ENCODE data around the gene ZNF445.
"Not testable (repeated sequence)": the region's sequence is repeated elsewhere in the genome, so short reads cannot be mapped to it uniquely, and the experiment has no call there.

Gene ZNF445

DNA sequence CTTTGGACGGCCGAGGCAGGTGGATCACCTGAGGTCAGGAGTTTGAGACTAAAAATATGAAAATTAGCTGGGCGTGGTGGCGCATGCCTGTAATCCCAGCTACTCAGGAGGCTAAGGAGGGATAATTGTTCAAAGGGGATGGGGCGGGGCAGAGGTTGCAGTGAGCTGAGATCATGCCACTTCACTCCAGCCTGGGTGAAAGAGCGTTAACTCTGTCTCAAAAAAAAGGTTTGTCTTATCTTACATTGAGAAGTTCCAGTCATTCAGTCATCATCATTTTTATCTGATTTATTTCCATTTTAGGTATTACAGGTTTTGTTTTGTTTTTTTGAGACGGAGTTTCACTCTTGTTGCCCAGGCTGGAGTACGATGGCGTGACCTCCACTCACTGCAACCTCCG, 2.6 kb downstream of the ZNF445 start:
- DNase-seq: not testable (repeated sequence)

GRCh38 chr3:44470430-44470829, 7.0 kb downstream of the ZNF445 start:
- no peak for DNase-seq

GRCh38 chr3:44469914-44470313, 7.6 kb downstream of the ZNF445 start:
- no peak for DNase-seq

GRCh38 chr3:44468572-44469520, 8.6 kb downstream of the ZNF445 start:
- DNase-seq: no peak

- DNase-seq: not testable (repeated sequence)
Observed at GRCh38 chr3:44468099-44468537, 9.4 kb downstream of the ZNF445 start.

DNA sequence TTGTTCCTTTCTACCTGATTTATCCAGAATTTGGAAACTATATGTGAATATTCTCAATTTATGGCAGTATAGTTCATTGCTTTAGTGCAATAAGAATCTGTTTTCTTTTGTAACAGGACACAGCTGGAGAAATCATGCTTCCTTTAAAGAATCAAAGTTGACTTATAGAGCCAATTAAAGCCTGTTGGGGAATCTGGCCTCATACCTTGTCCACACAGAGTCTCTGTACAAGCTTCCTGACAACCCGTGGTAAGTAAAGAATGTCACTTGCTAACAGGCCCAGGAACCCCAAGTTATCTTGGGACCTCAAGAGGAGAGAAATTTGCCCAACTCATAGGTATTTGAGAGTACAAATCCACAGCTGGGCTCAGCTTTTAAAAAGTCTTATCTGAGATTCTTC, 10.2 kb downstream of the ZNF445 start:
- no peak for DNase-seq

- not testable (repeated sequence) for DNase-seq
Observed at GRCh38 chr3:44464920-44465319, 12.6 kb downstream of the ZNF445 start.

DNA sequence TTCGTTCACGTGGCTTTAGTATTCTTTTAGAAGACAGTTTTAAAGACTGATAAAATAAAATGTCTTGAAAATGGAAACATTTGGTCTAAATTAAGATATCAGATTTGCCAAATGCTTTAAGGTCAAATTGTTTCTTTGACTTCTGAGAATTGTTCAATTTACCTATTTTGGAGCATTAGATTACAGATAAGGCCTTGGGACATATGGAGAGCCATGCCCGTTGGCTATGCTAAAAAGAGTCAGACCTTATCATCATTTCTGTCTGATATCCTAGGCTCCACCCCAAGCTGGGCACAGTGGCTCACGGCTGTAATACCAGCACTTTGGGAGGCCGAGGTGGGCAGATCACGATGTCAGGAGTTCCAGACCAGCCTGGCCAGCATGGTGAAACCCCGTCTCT, 13.0 kb downstream of the ZNF445 start:
- DNase-seq: no peak

DNA sequence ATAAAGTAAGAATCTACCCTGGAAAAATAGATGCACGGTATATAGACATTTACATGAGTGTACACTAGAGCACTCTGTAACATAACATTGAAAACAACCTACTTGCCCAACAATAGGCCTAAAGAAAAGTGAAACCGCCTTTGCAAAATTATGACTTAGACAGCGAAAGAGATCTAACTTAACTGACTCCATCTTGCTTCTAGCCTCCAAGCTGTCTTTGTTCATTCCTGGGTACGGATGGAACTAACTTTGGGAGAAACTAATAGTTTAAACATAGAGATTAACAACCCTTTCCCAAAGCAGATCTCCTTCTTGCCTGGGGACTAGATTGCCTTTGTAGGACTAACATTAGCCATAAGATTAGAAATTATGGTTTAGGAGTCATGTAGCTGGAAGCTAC, 17.4 kb downstream of the ZNF445 start:
- not testable (repeated sequence) for DNase-seq

GRCh38 chr3:44455318-44455717, 22.2 kb downstream of the ZNF445 start:
- no peak for DNase-seq

- no peak for DNase-seq
Observed at GRCh38 chr3:44454258-44454657, 23.2 kb downstream of the ZNF445 start.

DNA sequence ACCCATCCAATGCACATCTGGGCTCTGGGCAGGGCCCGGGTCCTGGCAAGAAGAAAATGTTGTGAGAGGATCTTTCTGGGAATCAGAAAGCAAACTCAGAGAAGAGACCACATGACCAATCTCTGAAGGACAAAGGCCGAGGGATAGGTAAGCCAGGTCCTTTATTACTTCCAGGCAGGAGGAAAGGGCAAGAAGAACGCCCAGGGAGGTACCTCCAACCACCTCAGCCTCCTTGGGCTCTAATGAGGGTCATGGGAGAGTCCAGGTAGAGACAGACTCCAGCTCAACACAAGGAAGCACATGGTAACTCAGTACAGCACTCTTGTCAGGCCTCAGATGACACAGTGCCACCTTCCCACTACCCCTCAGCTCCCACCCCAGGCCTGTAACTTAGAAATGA, 26.0 kb downstream of the ZNF445 start:
- no peak for DNase-seq

DNA sequence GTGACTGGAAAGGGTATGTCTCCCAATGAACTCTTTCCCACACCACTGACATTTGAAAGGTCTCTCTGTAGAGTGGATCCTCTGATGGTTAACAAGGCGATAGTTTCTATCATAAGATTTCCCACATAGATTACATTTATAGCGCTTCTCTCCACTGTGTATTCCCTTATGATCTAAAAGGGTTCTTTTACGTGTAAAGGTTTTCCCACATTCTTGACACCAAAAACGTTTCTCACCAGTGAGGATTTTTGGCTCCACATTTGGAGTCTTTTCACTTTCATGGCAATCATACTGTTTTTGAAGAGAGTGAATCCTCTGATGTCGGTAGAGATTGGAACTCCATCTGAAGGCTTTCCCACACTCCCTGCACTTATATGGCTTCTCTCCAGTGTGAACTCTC, 30.5 kb downstream of the ZNF445 start:
- no peak for DNase-seq

GRCh38 chr3:44445786-44446185, 31.7 kb downstream of the ZNF445 start:
- DNase-seq: no peak

GRCh38 chr3:44444896-44445691, 32.4 kb downstream of the ZNF445 start:
- DNase-seq: no peak

- DNase-seq: no peak
Observed at GRCh38 chr3:44444437-44444836, 33.0 kb downstream of the ZNF445 start.

DNA sequence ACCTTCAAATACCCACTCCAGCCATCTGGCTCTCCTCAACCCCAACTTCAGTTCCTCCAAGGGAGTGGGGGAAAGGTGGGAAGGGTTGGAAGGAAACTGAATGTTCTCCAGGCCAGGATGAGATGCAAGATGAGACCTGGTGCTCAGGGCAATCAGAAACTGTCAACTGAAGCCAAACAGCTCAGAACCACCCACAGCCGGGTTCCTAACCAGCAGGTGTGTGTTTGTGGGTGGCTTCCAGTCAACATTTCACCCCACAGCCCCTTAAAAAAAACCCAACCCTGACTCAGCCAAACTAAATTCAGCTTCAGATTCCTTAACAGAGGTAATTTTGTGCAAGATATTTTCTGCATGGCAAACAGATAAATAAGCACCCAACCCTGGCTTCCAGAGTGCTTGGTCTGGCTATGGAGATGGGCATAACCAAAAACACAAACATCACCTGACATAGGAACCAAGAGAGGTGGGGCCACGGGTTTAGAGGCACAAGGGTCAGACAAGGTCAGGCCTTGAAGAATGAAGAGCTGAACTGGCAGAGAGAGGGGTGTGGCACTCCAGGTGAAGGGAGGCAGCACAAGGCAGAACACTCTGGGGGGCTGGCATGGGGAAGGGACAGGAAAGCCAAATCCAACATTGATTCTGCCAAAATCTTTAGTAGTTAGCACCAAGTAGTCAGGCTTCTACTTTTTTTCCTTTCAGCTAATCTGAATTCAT, 34.7 kb downstream of the ZNF445 start:
- DNase-seq: no peak

GRCh38 chr3:44439499-44440295, 37.8 kb downstream of the ZNF445 start:
- no peak for DNase-seq

DNA sequence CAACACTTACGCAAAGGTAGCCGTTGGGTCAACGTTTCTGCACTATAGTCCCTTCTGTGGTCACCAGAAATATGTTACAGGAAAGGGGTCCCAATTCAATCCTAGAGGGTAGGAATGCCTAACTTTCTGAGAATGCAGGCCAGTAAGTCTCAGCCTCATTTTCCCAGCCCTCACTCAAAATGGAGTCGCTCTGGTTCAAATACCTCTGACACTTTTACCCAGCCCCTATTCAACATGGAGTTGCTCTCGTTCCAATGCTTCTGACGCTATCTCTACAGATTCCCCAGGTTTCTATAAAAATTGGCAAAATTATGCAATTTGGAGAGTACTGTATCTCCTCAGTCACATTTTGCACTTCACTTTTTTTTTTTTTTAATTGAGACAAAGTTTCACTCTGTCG, 39.7 kb downstream of the ZNF445 start:
- no peak for DNase-seq

- no peak for DNase-seq
Observed at GRCh38 chr3:44436181-44436580, 41.3 kb downstream of the ZNF445 start.

GRCh38 chr3:44434834-44435510, 42.5 kb downstream of the ZNF445 start:
- no peak for DNase-seq

DNA sequence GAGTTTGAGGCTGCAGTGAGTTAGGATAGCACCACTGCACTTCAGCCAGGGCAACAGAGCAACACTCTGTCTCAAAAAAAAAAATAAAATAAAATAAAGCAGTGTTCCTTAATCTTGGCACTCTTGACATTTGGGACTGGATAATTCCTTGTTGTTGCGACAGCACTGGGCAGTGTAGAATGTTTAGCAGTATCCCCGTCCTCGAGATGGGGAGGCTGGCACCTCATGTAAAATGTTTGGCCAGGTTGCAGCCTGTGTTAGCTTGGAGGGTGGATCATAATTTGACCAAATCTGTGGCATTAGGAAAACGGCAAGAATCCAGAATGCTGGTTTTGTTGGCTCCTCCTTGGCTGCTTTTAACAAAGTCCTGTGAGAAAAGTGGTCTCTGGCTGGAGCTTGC, 47.0 kb downstream of the ZNF445 start:
- no peak for DNase-seq

Data from DMS153 (cell line).